Right lobe of liver (tissue), 4 donors: ENCODE measurements around the gene DCAF8L2.

Source experiments
- CTCF ChIP-seq, 4 donors: fragments of 200-600 bp in 3 of 4; fragments of 450-650 bp in 1 of 4; IDR thresholded peaks; one replicate each; pipeline versions ENCODE4 v1.5.1 to v1.8.0; 2016 to 2022; ENCODE audit warnings: antibody characterized with exemption in 4 of 4, mild to moderate bottlenecking in 2 of 4
- POLR2A ChIP-seq: fragments of 450-650 bp; IDR thresholded peaks from one replicate; pipeline ENCODE4 v1.6.1; 2017; ENCODE audit warnings: antibody characterized with exemption, mild to moderate bottlenecking
- donor health status: DM: no; HTN: no; CAD: no.
- donor health status: DM: no; HTN: no; CAD: no.
- donor health status: DM: no; HTN: yes; CAD: no.

- TF ChIP-seq POLR2A (no peak), CTCF (IDR thresholded peaks at IDR 0.05) (no peak)
These were observed 19.0 kb upstream of the DCAF8L2 start for GRCh38 chrX:27571164-27571563.
